HFF-Myc (cell line): ENCODE measurements around the gene USP46.

Source experiments
- DNase-seq: peaks from one replicate; pipeline ENCODE4 v3.0.0-alpha.2; 2011; ENCODE audit warnings: low read depth; ENCODE audit errors: extremely low read depth
- H3K4me3 ChIP-seq: replicated peaks from 2 replicates; pipeline ENCODE4 v1.5.1; 2011; ENCODE audit warnings: low read depth, mild to moderate bottlenecking, control low read depth, low read length
- TF ChIP-seq, protein P1 (sequence below): IDR thresholded peaks from 2 replicates; pipeline ENCODE4 v1.5.1; 2012; ENCODE audit warnings: mild to moderate bottlenecking, low read depth, low read length, control low read depth; ENCODE audit errors: missing control alignments

Gene USP46

DNA sequence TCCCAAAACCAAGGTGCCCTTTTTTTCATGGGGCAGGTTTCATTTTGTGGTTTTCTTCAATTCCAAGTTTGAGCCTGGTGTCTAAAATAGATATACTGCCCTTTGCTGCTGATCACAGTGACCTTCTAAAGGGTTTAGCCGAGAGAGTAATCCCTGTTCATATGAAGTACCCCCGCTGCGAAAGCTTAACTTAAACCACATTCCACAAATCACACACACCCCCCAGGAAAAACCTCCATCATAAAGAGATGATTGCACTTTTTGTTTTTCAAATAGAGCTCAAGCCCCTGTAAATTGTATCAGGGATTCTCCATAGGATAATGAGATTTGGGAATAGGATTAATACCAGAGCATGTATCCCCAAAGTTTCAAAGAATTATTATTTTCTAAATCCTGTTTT is 90.8 kb downstream of the USP46 start:
- no peak overlapping the region for H3K4me3 ChIP-seq
- TF ChIP-seq, protein P1, sequence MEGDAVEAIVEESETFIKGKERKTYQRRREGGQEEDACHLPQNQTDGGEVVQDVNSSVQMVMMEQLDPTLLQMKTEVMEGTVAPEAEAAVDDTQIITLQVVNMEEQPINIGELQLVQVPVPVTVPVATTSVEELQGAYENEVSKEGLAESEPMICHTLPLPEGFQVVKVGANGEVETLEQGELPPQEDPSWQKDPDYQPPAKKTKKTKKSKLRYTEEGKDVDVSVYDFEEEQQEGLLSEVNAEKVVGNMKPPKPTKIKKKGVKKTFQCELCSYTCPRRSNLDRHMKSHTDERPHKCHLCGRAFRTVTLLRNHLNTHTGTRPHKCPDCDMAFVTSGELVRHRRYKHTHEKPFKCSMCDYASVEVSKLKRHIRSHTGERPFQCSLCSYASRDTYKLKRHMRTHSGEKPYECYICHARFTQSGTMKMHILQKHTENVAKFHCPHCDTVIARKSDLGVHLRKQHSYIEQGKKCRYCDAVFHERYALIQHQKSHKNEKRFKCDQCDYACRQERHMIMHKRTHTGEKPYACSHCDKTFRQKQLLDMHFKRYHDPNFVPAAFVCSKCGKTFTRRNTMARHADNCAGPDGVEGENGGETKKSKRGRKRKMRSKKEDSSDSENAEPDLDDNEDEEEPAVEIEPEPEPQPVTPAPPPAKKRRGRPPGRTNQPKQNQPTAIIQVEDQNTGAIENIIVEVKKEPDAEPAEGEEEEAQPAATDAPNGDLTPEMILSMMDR = no peak
- no peak for DNase-seq

DNA sequence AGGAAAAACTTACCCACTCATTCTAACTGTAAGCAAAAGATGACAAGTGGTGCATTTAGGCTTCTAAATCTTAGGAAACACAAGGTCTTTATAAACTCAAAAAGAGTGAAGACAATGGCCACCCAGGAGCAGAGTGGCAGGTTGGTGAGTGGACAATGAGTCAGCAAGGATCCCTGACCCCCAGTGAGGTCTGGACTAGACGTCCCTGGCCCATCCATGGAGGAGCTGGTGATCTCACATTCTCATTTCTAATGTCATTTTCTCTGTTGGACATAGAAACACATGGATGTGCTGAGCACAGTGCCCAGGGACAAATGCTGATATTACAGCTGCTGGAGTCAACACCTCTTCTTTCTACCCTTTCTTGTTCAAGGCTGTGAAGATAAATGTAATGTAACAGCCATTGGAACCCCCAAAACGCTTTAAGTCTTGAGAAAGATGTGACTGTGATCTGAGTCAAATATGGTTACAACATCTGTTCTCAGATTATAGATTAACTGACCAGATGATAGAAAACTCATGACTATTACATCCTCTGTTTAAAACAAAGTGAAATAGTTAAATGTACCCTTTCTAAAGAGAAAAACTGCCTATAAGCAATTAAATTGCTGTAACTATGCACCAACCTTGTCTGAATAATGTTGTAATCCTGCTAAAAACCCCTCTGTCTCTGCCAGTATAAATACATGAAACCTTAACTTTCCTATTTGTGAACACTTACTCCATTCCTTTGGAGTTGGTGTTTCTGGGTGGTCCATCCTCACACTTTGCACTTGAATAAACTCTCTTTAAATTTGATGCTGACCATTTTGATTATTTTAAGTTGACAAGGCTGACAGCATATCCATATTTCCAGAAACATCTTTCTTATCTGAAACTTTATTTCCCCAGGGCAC is 92.7 kb downstream of the USP46 start:
- TF ChIP-seq, protein P1 = no peak
- DNase-seq = no peak
- no peak overlapping the region for H3K4me3 ChIP-seq

DNA sequence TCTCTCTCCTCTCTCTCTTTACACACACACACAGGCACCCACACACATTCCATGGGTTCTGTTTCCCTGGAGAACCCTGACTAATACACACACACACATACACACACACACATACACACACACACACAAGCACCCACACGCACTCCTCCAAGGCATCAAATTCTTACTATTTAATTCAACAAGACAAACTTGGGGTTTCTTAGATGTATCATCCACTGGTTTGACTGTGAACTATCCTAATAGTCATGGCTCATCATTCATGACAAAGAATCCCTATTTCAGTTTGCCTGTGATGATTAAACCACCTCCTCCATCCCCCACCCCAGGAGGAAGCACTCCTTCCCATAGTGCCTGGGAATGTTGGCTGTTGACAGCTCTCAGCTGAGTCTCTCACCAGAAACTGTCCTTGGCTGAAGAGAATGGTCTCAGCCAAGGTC is 98.2 kb downstream of the USP46 start:
- DNase-seq = no peak
- TF ChIP-seq, protein P1 = no peak

DNA sequence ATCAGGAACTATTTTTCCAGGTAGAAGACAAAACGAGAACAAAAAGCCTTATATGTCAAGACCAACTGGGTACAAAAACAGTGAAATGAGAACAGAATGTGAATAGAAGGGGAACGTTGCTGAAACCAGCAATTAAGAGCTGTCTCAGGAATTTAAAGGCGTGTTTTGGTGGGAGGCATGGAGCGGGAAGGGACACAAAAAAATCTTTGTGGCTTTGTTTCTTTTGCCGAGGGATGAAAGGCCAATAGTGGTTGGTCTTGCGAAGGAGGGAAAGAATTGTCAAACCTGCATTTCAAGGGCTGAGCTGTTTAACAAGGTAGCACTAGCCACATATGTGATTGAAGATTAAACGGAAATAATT is 103.8 kb downstream of the USP46 start:
- TF ChIP-seq, protein P1 = no peak
- no peak overlapping the region for H3K4me3 ChIP-seq
- no peak for DNase-seq

More for the DNA sequence above, 98.2 kb downstream of the USP46 start:
- no peak overlapping the region for H3K4me3 ChIP-seq

DNA sequence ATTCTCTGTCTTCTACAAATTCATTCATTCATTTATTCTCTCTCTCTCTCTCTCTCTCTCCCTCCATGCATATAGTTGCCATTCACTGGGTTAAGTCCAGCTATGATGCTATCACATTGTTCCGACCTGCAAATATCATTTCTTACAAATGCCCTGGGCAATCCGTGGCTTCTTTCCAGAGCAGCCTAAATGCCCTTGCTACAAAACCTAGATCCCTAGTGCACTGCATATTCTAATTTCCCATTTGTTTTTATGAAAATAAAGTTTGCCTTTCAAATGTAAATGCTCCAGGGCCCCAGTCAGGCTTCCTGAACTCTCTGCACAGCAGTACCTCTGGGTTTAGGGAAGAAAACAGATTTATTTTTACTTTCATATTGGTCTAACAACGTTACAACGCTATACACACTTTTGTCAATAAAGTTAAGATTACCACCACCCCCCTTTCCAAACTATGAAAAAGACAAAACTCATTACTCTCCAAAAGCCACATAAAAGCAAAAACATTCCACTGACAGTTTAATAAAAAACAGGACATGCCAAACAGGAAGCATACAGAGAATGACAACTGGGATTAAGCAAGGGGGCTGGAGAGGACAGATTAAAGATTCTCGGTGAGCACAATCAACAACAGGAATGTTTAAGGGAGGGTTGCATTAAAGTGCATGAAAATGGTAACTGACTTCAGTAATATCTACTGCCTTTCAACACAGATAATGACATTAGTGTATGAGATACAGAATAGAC is 104.3 kb downstream of the USP46 start:
- no peak overlapping the region for H3K4me3 ChIP-seq
- TF ChIP-seq, protein P1 = no peak
- no peak for DNase-seq

DNA sequence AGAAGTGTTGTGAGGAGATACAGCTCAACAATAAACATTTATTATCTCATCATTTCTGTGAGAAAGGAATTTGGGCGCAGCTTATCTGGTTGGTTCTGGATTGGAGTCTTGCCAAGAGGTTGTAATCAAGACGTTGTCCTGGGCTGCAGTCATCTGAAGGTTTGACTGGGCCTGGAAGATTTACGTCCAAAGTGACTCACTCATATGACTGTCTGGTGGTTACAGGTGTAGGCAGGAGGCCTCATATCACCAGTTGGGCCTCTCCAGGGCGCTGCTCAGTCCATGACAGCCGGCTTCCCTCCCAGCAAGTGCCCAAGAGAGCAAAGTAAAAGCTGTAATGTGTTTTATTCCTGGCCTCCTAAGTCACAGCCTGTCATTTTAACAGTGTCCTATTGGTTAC is 106.3 kb downstream of the USP46 start:
- TF ChIP-seq, protein P1 = no peak
- no peak for DNase-seq
- H3K4me3 ChIP-seq = no peak overlapping the region
